OCI-LY7 (cell line): ENCODE measurements around the gene AARS1. TPM values are rescaled to one million over a fixed set of nuclear protein-coding genes. Genes with fewer than 3 reads are reported as not detected.
"Not testable (repeated sequence)": the region's sequence is repeated elsewhere in the genome, so short reads cannot be mapped to it uniquely, and the experiment has no call there.

ENCODE experiments used
- BruUV-seq: library from RNA; stranded (reverse); fragments of 400-500 nt; replicated peaks from 2 replicates; lab custom pipeline; 2021; lab: Mats Ljungman, UMichigan
- CTCF ChIA-PET: fragments of 300-600 bp; sonication (Branson Sonifier 250); formaldehyde crosslinking; loops from one replicate; lab custom pipeline; 2022; ENCODE audit warnings: antibody characterized with exemption; ENCODE audit not compliant: unreplicated experiment; lab: Charles Lee
- POLR2A ChIA-PET: fragments of 300-600 bp; sonication (Branson Sonifier 250); formaldehyde crosslinking; loops from one replicate; lab custom pipeline; 2022; ENCODE audit warnings: antibody characterized with exemption; lab: Charles Lee
- DNase-seq: peaks from one replicate; pipeline ENCODE4 v3.0.0-alpha.2; 2015; ENCODE audit warnings: low spot score
- H2AFZ ChIP-seq: fragments of 200-600 bp; sonication (generic), shearing (Covaris generic); 2 replicates; pipeline ENCODE4 v1.6.1; 2014; ENCODE audit warnings: mild to moderate bottlenecking, antibody characterized with exemption, low read length, moderate library complexity
- H3K27ac ChIP-seq: fragments of 200-600 bp; sonication (generic); 2 replicates; pipeline ENCODE4 v1.5.1; 2014; ENCODE audit warnings: mixed run types, low read depth, mild to moderate bottlenecking, moderate library complexity, low read length, inconsistent platforms; ENCODE audit not compliant: poor library complexity, severe bottlenecking
- H3K36me3 ChIP-seq: fragments of 200-600 bp; sonication (generic); 2 replicates; pipeline ENCODE4 v1.6.1; 2014; ENCODE audit warnings: mild to moderate bottlenecking, antibody characterized with exemption, low read length, moderate library complexity, mixed read lengths; ENCODE audit not compliant: insufficient read depth
- H3K4me1 ChIP-seq: fragments of 200-600 bp; sonication (generic); 2 replicates; pipeline ENCODE4 v1.5.1; 2014; ENCODE audit warnings: mild to moderate bottlenecking, low read length; ENCODE audit not compliant: insufficient read depth, poor library complexity, severe bottlenecking
- H3K4me2 ChIP-seq: fragments of 200-600 bp; sonication (generic); 2 replicates; pipeline ENCODE4 v1.6.1; 2014; ENCODE audit warnings: mild to moderate bottlenecking, low read length
- H3K4me3 ChIP-seq: fragments of 200-600 bp; sonication (generic); 2 replicates; pipeline ENCODE4 v1.5.1; 2014; ENCODE audit warnings: mild to moderate bottlenecking, low read depth, low read length; ENCODE audit not compliant: poor library complexity, severe bottlenecking
- H3K79me2 ChIP-seq: fragments of 200-600 bp; sonication (generic); 2 replicates; pipeline ENCODE4 v1.6.1; 2016; ENCODE audit warnings: low read depth, mild to moderate bottlenecking, low read length, moderate library complexity, mixed read lengths; ENCODE audit not compliant: insufficient read depth
- H3K9me2 ChIP-seq: fragments of 200-600 bp; sonication (generic); 2 replicates; pipeline ENCODE4 v1.6.1; 2016; ENCODE audit warnings: mild to moderate bottlenecking, low read length, mixed read lengths; ENCODE audit not compliant: insufficient read depth
- H3K9me3 ChIP-seq: fragments of 200-600 bp; sonication (generic); 2 replicates; pipeline ENCODE4 v1.6.1; 2014; ENCODE audit warnings: mild to moderate bottlenecking, mixed run types, low read length, mixed read lengths
- H4K20me1 ChIP-seq: fragments of 200-600 bp; sonication (generic); 2 replicates; pipeline ENCODE4 v1.6.1; 2014; ENCODE audit warnings: mild to moderate bottlenecking, antibody characterized with exemption, low read length, moderate library complexity, mixed read lengths; ENCODE audit not compliant: insufficient read depth
- intact Hi-C: fragments of 100-400 bp; cut with micrococcal nuclease; formaldehyde crosslinking; loops from one replicate; pipeline ENCODE4 v1.10.0; 2022; ENCODE audit not compliant: unreplicated experiment
- total RNA-seq, 2 experiments: library from RNA; depleted of rRNA in 1 of 2; stranded (reverse); fragments of >200 nt in 1 of 2; shearing (Covaris generic) in 1 of 2; gene quantifications; 2 replicates each; pipeline ENCODE4 v1.2.3, GENCODE V29; 2014 to 2022

Gene AARS1
- total RNA-seq, 2 experiments from 2014 or later: 182 to 259 TPM

DNA sequence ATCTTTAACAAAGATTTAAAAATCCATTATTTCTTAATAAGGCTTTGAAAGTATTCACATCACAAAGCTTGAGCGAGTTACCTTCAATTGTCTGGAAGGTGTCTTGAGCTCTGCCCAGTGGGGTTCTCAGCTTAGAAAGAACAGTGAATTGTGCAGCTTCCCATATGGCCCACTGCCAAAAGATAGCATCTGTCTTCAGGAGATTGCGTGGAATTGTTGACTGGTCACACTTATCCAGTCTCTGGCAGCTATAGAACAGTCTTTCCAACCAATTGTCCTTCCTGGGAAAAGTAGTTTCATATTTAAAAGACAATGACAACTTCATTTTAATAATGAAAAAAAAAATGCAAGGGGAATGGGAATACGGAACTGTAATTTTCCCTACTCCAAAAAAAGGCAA lies 57.5 kb downstream of the AARS1 start:
- H3K9me3 ChIP-seq, H3K4me2 ChIP-seq, CTCF ChIA-PET, intact Hi-C loops, BruUV-seq, H2AFZ ChIP-seq, DNase-seq, POLR2A ChIA-PET, H3K9me2 ChIP-seq, H3K27ac ChIP-seq, H4K20me1 ChIP-seq, H3K79me2 ChIP-seq, H3K4me1 ChIP-seq, H3K4me3 ChIP-seq: not testable (repeated sequence)
- H3K36me3 ChIP-seq: peaks cover 59% of the 10 kb centered on the region

- H3K27ac ChIP-seq, DNase-seq, POLR2A ChIA-PET, H2AFZ ChIP-seq, H4K20me1 ChIP-seq, H3K9me3 ChIP-seq, intact Hi-C loops, H3K4me2 ChIP-seq, H3K9me2 ChIP-seq, H3K4me3 ChIP-seq, H3K4me1 ChIP-seq, CTCF ChIA-PET, H3K79me2 ChIP-seq: not testable (repeated sequence)
- BruUV-seq: TSS peak; percentile 77
- H3K36me3 ChIP-seq: peaks cover 36% of the 10 kb centered on the region
Measured at GRCh38 chr16:70226024-70226423, 63.3 kb downstream of the AARS1 start.

- H3K79me2 ChIP-seq, H3K27ac ChIP-seq, DNase-seq, H2AFZ ChIP-seq, POLR2A ChIA-PET, H4K20me1 ChIP-seq, H3K4me1 ChIP-seq, intact Hi-C loops, H3K9me3 ChIP-seq, BruUV-seq, H3K9me2 ChIP-seq, H3K4me3 ChIP-seq, CTCF ChIA-PET, H3K4me2 ChIP-seq: not testable (repeated sequence)
- peaks cover 33% of the 10 kb centered on the region for H3K36me3 ChIP-seq
Measured at GRCh38 chr16:70225430-70225829, 63.9 kb downstream of the AARS1 start.

DNA sequence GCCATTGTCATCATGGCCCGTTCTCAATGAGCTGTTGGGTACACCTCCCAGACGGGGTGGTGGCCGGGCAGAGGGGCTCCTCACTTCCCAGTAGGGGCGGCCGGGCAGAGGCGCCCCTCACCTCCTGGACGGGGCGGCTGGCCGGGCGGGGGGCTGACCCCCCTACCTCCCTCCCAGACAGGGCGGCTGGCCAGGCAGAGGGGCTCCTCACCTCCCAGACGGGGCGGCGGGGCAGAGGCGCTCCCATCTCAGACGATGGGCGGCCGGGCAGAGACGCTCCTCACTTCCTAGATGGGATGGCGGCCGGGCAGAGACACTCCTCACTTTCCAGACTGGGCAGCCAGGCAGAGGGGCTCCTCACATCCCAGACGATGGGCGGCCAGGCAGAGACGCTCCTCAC lies 64.7 kb downstream of the AARS1 start:
- H3K4me2 ChIP-seq, BruUV-seq, intact Hi-C loops, H3K9me3 ChIP-seq, H3K27ac ChIP-seq, POLR2A ChIA-PET, H3K4me1 ChIP-seq, H2AFZ ChIP-seq, H3K4me3 ChIP-seq, H4K20me1 ChIP-seq, CTCF ChIA-PET, H3K9me2 ChIP-seq, DNase-seq, H3K79me2 ChIP-seq: not testable (repeated sequence)
- peaks cover 36% of the 10 kb centered on the region for H3K36me3 ChIP-seq

- H3K4me1 ChIP-seq, H3K4me2 ChIP-seq, H3K9me2 ChIP-seq, H2AFZ ChIP-seq, H3K27ac ChIP-seq, DNase-seq, H3K79me2 ChIP-seq, H4K20me1 ChIP-seq, H3K4me3 ChIP-seq, BruUV-seq, H3K9me3 ChIP-seq, intact Hi-C loops, CTCF ChIA-PET: not testable (repeated sequence)
- POLR2A ChIA-PET: interaction anchor here (0.7 kb wide), 1 partner anchor 18 kb away, joined by 3 read pairs; no protein-coding TSS in a partner anchor
- peaks cover 37% of the 10 kb centered on the region for H3K36me3 ChIP-seq
Measured at GRCh38 chr16:70223971-70224513, 65.3 kb downstream of the AARS1 start.

DNA sequence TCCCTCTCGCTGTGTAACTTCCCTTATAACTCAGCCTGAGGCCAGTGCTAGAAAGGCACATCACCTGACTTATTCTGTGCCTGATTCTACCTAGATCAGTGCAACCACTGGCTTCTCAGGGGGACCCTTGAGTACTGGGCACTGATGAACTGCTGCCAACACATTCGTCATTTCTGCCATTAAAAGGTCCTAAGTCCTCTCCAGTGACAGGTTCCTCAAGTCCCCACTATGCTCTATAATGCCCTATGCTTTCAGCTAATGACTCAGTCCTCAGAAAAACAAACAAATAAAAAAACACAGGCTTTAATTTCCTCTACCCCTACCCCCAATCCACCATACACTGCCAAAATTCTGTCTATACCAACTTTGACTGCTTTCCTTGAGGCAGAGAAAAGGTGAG lies 66.1 kb downstream of the AARS1 start:
- BruUV-seq, H4K20me1 ChIP-seq, DNase-seq, H2AFZ ChIP-seq, H3K9me3 ChIP-seq, H3K4me1 ChIP-seq, CTCF ChIA-PET, H3K79me2 ChIP-seq, H3K4me3 ChIP-seq, H3K27ac ChIP-seq, intact Hi-C loops, POLR2A ChIA-PET, H3K4me2 ChIP-seq, H3K9me2 ChIP-seq: not testable (repeated sequence)
- peaks cover 39% of the 10 kb centered on the region for H3K36me3 ChIP-seq
